ENCODE data around the gene TCERG1L.
A peak's percentile ranks its signal among the peaks of the same experiment; 100 is the strongest.

TCERG1L gene

GRCh38 chr10:131314799-131315198 is 3.3 kb upstream of the TCERG1L start:
- no peak for DNase-seq

- DNase-seq = no peak
Observed at GRCh38 chr10:131314148-131314547, 2.6 kb upstream of the TCERG1L start.

- DNase-seq = no peak
Observed at GRCh38 chr10:131313377-131313776, 1.9 kb upstream of the TCERG1L start.

GRCh38 chr10:131312478-131312836 is 936 bp upstream of the TCERG1L start:
- no peak for DNase-seq

GRCh38 chr10:131311402-131311660 is 190 bp downstream of the TCERG1L start:
- DNase-seq = no peak

GRCh38 chr10:131310551-131311401 is 745 bp downstream of the TCERG1L start:
- DNase-seq = no peak

GRCh38 chr10:131310142-131310541 is 1.4 kb downstream of the TCERG1L start:
- DNase-seq = no peak

- DNase-seq = no peak
Observed at GRCh38 chr10:131300508-131300907, 11.0 kb downstream of the TCERG1L start.

GRCh38 chr10:131290781-131291180 is 20.7 kb downstream of the TCERG1L start:
- DNase-seq = no peak

- DNase-seq = no peak
Observed at GRCh38 chr10:131288648-131289047, 22.9 kb downstream of the TCERG1L start.

- no peak for DNase-seq
Observed at GRCh38 chr10:131282961-131283360, 28.6 kb downstream of the TCERG1L start.

GRCh38 chr10:131280101-131280500 is 31.4 kb downstream of the TCERG1L start:
- no peak for DNase-seq

- no peak for DNase-seq
Observed at GRCh38 chr10:131279516-131279915, 32.0 kb downstream of the TCERG1L start.

GRCh38 chr10:131277969-131278368 is 33.6 kb downstream of the TCERG1L start:
- no peak for DNase-seq

- no peak for DNase-seq
Observed at GRCh38 chr10:131277278-131277677, 34.2 kb downstream of the TCERG1L start.

- no peak for DNase-seq
Observed at GRCh38 chr10:131275691-131276090, 35.8 kb downstream of the TCERG1L start.

GRCh38 chr10:131274883-131275282 is 36.6 kb downstream of the TCERG1L start:
- DNase-seq = no peak

GRCh38 chr10:131274133-131274880 is 37.2 kb downstream of the TCERG1L start:
- no peak for DNase-seq

GRCh38 chr10:131273476-131273875 is 38.0 kb downstream of the TCERG1L start:
- DNase-seq = no peak

- no peak for DNase-seq
Observed at GRCh38 chr10:131272897-131273451, 38.5 kb downstream of the TCERG1L start.

GRCh38 chr10:131271966-131272365 is 39.6 kb downstream of the TCERG1L start:
- no peak for DNase-seq

GRCh38 chr10:131271195-131271880 is 40.2 kb downstream of the TCERG1L start:
- peak in 1 of 2 donors; percentile 23 for DNase-seq

GRCh38 chr10:131270461-131271190 is 40.9 kb downstream of the TCERG1L start:
- DNase-seq = no peak

All from hippocampal formation (tissue), 2 donors.